GM08714 (cell line): ENCODE results near the gene PPP3CA.
"Not testable (repeated sequence)": the region's sequence is repeated elsewhere in the genome, so short reads cannot be mapped to it uniquely, and the experiment has no call there.

Source experiments
- H3K4me3 ChIP-seq: fragments of 200-500 bp; sonication (Bioruptor generic); 2 replicates; pipeline ENCODE4 v1.5.1; 2014; ENCODE audit warnings: mild to moderate bottlenecking, low read length, inconsistent platforms
- ZNF274 ChIP-seq: IDR thresholded peaks from 2 replicates; pipeline ENCODE4 v1.6.1; 2012; ENCODE audit warnings: mild to moderate bottlenecking, low read depth, low read length

Gene PPP3CA

GRCh38 chr4:101264512-101264911, 82.8 kb downstream of the PPP3CA start:
- H3K4me3 ChIP-seq, result no peak overlapping the region
- TF ChIP-seq ZNF274, result no peak

- no peak for TF ChIP-seq ZNF274
- H3K4me3 ChIP-seq, result no peak overlapping the region
These were observed 84.6 kb downstream of the PPP3CA start for GRCh38 chr4:101262683-101263082.

- no peak overlapping the region for H3K4me3 ChIP-seq
- TF ChIP-seq ZNF274, result no peak
These were observed 87.5 kb downstream of the PPP3CA start for GRCh38 chr4:101259876-101260275.

GRCh38 chr4:101258883-101259282, 88.4 kb downstream of the PPP3CA start:
- H3K4me3 ChIP-seq, result no peak overlapping the region
- TF ChIP-seq ZNF274, result no peak

GRCh38 chr4:101256222-101256621, 91.1 kb downstream of the PPP3CA start:
- no peak overlapping the region for H3K4me3 ChIP-seq
- no peak for TF ChIP-seq ZNF274

- no peak overlapping the region for H3K4me3 ChIP-seq
- TF ChIP-seq ZNF274, result no peak
These were observed 92.5 kb downstream of the PPP3CA start for GRCh38 chr4:101254776-101255175.

GRCh38 chr4:101253121-101253520, 94.2 kb downstream of the PPP3CA start:
- TF ChIP-seq ZNF274, result no peak
- H3K4me3 ChIP-seq, result no peak overlapping the region

- TF ChIP-seq ZNF274, result no peak
These were observed 94.6 kb downstream of the PPP3CA start for GRCh38 chr4:101252721-101253120.

GRCh38 chr4:101251261-101251660, 96.1 kb downstream of the PPP3CA start:
- no peak for TF ChIP-seq ZNF274

More at GRCh38 chr4:101252721-101253120, 94.6 kb downstream of the PPP3CA start:
- no peak overlapping the region for H3K4me3 ChIP-seq

GRCh38 chr4:101244349-101244748, 103.0 kb downstream of the PPP3CA start:
- no peak for TF ChIP-seq ZNF274
- no peak overlapping the region for H3K4me3 ChIP-seq

More at GRCh38 chr4:101251261-101251660, 96.1 kb downstream of the PPP3CA start:
- H3K4me3 ChIP-seq, result no peak overlapping the region

- TF ChIP-seq ZNF274, result no peak
- H3K4me3 ChIP-seq, result no peak overlapping the region
These were observed 104.9 kb downstream of the PPP3CA start for GRCh38 chr4:101242441-101242840.

GRCh38 chr4:101240099-101240498, 107.2 kb downstream of the PPP3CA start:
- TF ChIP-seq ZNF274, result no peak
- H3K4me3 ChIP-seq, result no peak overlapping the region

- no peak for TF ChIP-seq ZNF274
- no peak overlapping the region for H3K4me3 ChIP-seq
These were observed 107.7 kb downstream of the PPP3CA start for GRCh38 chr4:101239665-101240064.

- no peak for TF ChIP-seq ZNF274
- no peak overlapping the region for H3K4me3 ChIP-seq
These were observed 108.6 kb downstream of the PPP3CA start for GRCh38 chr4:101238706-101239105.

- no peak overlapping the region for H3K4me3 ChIP-seq
- TF ChIP-seq ZNF274, result no peak
These were observed 109.6 kb downstream of the PPP3CA start for GRCh38 chr4:101237773-101238172.

- no peak for TF ChIP-seq ZNF274
- no peak overlapping the region for H3K4me3 ChIP-seq
These were observed 111.2 kb downstream of the PPP3CA start for GRCh38 chr4:101236097-101236496.

GRCh38 chr4:101234141-101234540, 113.2 kb downstream of the PPP3CA start:
- H3K4me3 ChIP-seq, result not testable (repeated sequence)
